Right lung (tissue), 10 donors: ENCODE measurements around the gene CAPN3. TPM values are rescaled to one million over a fixed set of nuclear protein-coding genes. Genes with fewer than 3 reads are reported as not detected.
"Not testable (repeated sequence)": the region's sequence is repeated elsewhere in the genome, so short reads cannot be mapped to it uniquely, and the experiment has no call there.

Experiments used
- DNase-seq, 2 donors: peaks; one replicate each; pipeline ENCODE4 v3.0.0-alpha.2; 2013
- long read RNA-seq, 8 donors: transcript quantifications; one replicate each; lab custom pipeline, GENCODE V29; 2026
- polyA plus RNA-seq, 5 donors: library from polyadenylated mRNA; unstranded; fragments of 120-200 nt; gene quantifications; one replicate each; pipeline versions ENCODE4 v1.2.1 to v1.2.3, GENCODE V29; 2013; ENCODE audit warnings: inconsistent platforms in 1 of 5, low replicate concordance in 1 of 5; ENCODE audit not compliant: insufficient read length in 5 of 5, insufficient read depth in 1 of 5

Gene CAPN3
- polyA plus RNA-seq: 10 to 100 TPM; 12.5 to 30.3 (median 16.7) TPM
- long read RNA-seq, donor 1, partial matches to known transcripts: 0 of 1 reads
- long read RNA-seq, donor 1, other reads (novel, unspliced or antisense): 0 of 1 reads
- long read RNA-seq, donor 2: 0 reads
- long read RNA-seq, donor 3: 0 reads
- long read RNA-seq, donor 4: 0 reads
- long read RNA-seq, donor 5: 0 reads
- long read RNA-seq, donor 6: 0 reads
- long read RNA-seq, donor 7: 0 reads
- long read RNA-seq, donor 8, partial matches to known transcripts: 0 of 1 reads
- long read RNA-seq, donor 8, other reads (novel, unspliced or antisense): 0 of 1 reads

DNA sequence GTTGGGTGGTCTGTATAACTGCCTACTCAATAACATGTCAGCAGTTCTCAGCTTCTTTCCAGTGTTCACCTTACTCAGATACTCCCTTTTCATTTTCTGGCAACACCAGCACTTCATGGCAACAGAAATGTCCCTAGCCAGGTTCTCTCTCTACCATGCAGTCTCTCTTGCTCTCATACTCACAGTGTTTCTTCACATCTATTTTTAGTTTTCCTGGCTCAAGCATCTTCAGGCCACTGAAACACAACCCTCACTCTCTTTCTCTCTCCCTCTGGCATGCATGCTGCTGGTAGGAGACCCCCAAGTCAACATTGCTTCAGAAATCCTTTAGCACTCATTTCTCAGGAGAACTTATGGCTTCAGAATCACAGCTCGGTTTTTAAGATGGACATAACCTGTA lies at the start of gene CAPN3:
Gene CAPN3, plus strand, starts transcription at position 253 of the 400 bp plus-strand sequence. CDS start 305 bp downstream, outside the sequence.
- no peak for DNase-seq

DNA sequence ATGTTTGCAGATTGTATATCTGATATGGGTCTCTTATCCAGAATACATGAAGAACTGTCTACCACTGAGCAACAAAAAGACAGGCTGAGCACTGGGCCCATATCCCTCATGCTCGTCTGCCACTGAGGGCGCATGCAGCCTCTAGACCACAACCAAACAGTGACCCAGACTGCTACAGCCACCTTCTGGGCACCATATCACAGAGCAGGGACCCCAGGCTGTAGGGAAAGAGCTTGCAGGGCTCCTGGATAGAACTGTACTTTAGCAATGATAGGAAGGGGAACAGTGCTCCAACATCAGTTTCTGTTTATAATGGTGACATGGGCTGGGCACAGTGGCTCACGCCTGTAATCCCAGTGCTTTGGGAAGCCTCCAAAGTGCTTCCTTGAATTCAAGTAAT lies 45.8 kb upstream of the CAPN3 start:
- DNase-seq: no peak

DNA sequence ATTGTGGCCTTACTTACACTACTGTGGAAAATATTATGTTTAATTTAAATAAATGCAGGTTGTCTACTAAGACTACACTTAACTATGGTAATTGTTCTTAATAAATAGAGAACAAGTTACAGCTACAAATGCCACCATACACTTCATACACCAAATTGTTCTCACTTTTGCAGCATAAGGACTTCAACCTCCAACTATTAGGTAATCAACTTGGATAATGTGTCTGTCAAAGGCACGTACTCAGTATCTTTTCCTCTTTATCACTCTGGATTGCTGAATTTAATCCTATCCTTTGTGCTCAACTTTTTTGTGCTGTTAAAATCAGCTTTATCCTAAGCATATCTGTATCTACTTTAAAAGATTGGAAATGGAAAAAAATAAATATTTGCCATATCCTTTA lies 44.5 kb upstream of the CAPN3 start:
- no peak for DNase-seq

DNA sequence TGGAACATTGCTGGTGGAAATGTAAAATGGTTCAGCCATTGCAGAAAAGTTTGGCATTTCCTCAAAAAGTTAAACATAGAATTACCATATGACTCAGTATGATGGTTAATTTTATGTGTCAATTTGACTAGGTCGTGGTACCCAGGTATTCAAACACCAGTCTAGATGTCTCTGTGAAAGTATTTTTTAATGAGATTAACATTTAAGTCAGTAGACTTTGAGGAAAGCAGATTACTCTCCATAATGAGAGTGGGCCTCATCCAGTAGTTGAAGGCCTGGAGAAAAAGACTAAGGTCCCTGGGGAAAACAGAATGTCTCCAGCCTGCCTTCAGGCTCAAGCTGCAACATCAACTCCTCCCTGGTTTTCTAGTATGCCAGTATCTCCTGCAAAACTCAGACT lies 43.8 kb upstream of the CAPN3 start:
- DNase-seq: no peak

DNA sequence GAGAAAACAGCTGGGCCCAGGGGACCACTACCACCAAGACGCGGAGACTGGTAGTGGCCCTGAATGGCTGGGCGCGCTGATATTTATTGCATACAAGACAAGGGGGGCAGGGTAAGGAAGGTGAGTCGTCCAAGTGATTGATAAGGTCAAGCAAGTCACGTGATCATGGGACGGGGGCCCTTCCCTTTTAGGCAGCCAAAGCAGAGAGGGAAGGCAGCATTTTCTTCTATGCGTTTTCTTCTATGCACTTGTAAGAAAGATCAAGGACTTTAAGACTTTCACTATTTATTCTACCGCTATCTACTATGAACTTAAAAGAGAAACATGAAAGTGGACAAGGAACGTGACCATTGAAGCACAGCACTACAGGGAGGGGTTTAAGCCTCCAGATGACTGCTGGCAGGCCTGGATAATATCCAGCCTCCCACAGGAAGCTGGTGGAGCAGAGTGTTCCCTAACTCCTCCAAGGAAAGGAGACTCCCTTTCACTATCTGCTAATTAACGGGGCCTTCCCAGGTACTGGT lies 43.0 kb upstream of the CAPN3 start:
- peak; percentile 0 to 3 for DNase-seq

DNA sequence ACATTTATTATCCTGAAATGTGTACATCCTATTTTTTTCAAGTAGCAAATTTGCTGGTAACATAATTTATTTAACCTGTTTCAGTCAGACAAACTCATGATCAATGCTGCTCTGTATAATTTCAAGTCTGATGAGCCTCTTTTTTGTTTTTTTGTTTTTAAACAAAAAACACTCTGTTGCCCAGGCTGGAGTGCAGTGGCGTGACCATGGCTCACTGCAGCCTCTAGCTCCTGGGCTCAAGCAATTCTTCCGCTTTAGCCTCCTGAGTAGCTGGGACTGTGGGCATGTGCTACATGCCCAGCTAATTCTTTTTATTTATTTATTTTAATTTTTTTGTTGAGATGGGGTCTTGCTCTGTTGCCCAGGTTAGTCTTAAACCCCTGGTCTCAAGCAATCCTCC lies 40.1 kb upstream of the CAPN3 start:
- no peak for DNase-seq

DNA sequence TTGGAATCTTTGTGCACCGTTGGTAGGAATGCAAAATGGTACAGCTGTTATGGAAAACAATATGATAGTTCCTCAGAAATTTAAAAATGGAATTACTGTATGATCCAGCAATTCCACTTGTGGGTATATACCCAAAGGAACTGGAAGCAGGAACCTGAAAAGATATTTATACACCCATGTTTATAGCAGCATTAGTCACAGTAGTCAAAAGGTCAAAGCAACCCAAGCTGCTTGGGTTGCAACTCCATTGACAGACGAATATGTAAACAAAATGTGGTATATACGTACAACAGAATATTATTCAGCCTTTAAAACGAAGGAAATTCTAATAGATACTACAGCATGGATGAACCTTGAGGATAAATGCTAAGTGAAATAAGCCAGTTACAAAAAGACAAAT lies 35.0 kb upstream of the CAPN3 start:
- no peak for DNase-seq

DNA sequence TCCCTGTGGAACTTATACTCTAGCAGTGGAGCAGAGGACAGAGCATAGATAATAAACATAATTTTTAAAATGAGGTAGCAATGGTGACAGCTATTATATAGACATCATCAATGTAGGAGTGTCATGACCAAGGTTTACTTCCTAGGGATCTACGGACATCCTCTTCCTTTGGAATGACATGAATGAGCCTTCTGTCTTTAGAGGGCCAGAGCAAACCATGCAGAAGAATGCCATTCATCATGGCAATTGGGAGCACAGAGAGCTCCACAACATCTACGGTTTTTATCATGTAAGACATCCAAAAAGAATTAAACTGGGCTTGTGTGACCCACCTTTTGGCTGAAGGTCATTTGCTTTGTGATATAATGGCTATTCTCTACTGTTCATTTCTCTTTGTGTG lies 30.1 kb upstream of the CAPN3 start:
- no peak for DNase-seq

DNA sequence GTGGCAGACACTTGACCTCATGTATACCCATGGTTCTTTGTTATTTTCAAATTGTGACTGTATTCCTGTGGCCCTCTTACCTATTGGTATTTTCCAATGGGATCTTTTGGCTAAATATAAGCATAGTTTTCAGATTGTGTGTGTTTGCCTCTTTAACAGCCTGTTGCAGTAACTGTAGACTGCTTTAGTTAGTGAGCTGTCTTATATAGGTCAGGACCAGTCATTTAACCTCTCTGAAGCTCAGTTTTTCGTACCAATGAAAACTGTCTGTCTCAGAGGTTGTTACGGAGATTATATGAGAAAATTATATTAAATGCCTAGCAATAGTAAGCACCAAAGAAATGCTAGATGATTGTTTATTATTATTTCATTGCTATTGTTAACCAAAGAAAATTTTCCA lies 29.3 kb upstream of the CAPN3 start:
- no peak for DNase-seq

DNA sequence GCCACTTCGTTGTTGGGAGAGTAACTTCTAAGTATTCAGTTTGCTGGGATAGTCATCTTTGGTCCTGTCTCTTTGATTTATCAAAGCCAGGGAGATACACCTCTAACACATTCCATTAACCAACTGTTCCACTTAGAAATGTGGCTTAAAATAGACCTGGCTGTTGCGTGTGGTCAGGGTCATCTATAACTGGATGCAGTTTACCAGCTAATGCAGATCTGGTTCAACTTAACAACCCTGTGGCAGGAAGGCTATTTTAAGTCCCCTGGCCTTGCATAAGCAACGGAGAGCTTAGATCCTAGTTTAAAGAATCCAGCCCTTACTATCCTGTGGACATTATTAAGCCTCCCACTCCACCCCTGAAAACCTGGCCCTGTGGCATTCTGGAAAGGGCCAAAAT lies 28.1 kb upstream of the CAPN3 start:
- DNase-seq: no peak

DNA sequence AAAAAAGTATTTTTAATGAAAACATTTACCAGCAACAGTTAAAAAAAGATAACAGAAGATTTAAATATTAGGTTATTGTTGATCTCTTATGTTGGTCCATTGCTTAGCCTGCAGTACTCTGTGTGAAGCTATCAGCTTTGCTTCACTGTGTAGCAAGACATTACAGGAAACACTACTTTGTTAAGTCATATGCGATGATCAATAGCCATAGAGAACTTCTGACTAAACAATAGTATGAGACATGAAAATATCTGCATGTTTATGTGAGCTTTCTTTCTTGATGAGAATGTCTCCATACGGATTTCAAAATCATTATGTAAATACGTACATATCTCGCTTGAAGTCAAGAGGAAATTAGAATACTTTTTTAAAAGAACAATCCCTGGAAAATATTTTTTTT lies 27.0 kb upstream of the CAPN3 start:
- no peak for DNase-seq

DNA sequence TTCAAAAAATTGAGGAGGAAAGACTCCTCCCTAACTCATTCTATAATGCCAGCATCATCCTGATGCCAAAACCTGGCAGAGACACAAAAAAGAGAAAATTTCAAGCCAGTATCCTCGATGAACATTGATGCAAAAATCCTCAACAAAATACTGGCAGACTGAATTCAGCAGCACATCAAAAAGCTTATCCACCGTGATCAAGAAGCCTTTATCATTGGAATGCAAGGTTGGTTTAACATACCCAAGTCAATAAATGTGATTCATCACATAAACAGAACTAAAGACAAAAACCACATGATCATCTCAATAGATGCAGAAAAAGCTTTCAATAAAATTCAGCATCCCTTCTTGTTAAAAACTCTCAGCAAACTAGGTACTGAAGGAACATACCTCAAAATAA lies 24.2 kb upstream of the CAPN3 start:
- no peak for DNase-seq

DNA sequence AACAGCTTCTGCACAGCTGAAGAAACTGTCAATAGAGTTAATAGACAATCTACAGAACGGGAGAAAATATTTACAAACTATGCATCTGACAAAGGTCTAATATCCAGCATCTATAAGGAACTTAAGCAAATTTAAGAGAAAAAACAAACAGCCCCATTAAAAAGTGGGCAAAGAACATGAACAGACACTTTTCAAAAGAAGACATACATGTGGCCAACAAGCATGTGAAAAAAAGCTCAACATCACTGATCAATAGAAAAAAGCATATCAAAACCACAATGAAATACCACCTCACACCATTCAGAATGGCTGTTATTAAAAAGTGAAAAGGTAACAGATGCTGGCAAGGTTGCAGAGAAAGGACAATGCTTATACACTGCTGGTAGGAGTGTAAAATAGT lies 22.7 kb upstream of the CAPN3 start:
- not testable (repeated sequence) for DNase-seq

DNA sequence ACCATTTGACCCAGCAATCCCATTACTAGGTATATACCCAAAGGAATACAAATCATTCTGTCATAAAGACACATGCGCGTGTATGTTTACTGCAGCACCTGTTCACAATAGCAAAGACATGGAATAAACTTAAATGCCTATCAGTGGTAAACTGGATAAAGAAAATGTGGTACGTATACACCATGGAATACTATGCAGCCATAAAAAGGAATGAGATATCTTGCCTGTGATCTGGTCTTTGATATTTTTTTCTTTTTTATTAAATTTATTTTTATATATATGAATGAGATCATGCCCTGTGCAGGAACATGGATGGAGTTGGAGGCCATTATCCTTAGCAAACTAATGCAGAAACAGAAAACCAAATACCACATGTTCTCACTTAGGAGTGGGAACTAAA lies 22.2 kb upstream of the CAPN3 start:
- not testable (repeated sequence) for DNase-seq

DNA sequence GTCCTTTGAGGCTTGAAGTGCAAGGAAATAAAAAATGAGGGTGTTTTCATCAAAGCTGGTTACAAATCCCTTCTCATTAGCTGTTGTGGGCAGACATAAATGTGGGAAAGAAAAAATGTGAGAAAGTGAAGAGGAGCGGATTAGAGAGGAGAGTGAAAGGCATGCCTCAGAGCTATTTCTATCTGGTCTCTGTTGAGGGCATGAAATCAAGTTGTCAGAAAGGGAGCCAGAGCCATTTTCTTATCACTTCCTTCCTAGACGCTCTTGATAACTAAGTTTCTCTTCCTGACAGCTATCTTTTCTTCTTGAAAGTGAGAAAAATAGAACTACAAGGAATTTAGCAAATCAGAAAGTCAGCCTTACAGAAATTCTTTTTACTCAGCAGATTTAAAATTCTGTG lies 20.8 kb upstream of the CAPN3 start:
- no peak for DNase-seq

DNA sequence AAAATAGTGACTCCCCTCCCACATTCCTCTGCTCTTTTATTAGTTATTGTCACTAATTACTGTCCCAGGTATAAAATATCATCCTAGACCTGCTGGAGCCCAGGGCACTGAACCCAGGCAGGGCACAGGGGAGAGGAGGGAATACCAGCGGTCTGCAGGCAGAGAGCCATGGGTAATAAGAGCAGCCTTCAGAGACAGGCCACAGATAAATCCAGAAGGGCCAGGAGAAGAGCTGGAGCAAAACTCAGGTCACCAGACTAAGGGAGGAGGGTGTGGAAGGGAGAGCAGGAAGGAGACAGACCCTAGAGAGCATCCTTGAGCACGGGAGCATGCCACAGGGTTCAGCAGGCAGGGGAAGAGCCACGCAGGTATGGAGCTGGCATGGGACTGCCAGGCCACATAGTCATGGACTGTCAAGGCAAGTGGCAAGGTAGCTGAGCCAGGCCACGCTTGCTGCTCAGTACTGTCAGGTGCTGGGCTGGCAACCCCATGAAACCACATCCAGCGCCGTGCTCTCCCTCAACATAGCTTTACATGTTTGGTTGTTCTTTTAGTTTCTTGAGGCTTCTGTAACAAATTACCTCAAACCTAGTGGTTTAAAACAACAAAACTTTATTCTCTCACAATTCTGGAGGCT lies 15.6 kb upstream of the CAPN3 start:
- DNase-seq: no peak

DNA sequence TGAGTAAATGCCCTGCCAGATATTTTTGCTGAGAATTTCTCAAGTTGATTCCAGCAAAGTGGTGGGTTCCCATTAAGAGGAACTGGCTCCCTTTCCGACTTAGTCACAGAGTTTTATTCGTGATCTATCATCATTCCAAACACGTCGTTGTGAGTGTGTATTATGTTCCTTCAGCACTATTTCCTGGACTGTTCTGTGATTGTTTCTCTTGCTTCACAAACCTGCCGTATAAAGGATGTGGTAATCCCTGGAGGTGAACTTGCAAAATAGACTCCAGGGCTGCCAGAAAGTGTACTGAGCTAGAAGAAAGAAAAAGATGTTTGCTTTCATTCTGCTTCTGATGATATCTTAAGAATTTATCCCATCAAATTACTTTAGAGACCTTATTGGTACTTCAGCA lies 14.5 kb upstream of the CAPN3 start:
- DNase-seq: no peak

DNA sequence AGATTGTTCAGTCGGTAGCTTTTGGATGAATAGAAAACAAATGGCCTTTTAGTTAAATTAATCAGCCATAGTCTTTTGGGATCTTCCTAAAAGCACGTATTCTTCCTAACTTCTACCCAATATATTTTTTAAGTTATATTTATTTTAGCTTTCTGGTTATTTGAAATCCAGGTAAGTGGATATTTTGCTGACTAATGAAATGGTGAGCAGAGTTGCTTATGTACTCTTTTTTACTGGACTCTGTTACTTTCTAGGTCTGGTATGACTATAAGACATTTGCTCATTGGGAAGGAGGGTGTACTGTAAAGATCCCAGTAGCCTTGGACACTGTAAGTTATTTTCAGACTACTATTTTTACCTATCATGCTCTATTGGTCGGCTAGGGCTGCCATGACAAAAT lies 13.8 kb upstream of the CAPN3 start:
- no peak for DNase-seq

DNA sequence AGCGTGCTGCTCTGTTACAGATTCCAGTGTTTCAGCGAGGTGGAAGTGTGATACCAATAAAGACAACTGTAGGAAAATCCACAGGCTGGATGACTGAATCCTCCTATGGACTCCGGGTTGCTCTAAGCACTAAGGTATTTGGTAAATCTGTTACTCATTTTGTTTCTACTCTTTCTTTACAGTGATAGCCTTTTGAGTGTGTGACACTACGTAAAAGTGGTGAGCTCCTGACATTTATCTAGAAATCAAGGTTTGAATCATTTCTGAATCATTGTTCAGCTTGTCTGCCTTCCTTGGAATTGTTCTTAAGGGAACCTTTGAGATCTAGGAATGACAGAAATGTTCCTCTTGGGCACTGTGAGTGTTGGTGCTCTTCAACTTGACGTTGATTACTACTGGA lies 11.2 kb upstream of the CAPN3 start:
- no peak for DNase-seq

DNA sequence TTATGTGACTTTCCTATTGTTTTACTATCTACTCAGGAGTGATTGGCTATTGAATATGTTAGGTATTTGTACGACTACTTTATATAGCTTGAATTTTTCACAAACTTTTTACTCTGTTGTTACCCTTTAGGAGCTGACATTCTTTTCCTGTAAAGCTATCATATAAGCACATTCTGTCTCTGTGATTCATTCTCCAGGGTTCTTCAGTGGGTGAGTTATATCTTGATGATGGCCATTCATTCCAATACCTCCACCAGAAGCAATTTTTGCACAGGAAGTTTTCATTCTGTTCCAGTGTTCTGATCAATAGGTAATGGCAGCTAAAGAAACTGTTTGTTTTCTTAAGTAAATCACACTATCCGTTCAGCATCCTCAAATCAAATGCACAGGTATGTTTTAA lies 10.1 kb upstream of the CAPN3 start:
- DNase-seq: no peak

DNA sequence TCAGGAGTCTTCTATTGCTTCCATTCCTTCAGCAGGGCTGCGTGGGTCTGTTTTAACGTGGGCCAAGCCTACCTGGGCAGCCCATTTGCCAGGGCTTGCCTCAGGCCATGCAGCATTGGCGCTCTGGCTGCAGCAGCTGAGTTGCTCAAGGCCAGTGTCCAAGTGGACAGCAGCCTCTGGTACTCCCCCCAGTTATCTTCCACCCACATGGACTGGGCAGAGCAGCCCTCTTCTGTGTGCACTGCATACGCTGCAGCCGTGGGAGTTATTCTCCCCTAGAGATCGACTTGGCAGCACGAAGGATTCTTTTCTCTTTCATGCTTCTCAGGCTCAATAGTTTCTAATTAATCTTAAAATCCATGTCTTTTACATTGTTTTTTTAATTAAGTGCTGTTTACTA lies 6.9 kb upstream of the CAPN3 start:
- DNase-seq: no peak

DNA sequence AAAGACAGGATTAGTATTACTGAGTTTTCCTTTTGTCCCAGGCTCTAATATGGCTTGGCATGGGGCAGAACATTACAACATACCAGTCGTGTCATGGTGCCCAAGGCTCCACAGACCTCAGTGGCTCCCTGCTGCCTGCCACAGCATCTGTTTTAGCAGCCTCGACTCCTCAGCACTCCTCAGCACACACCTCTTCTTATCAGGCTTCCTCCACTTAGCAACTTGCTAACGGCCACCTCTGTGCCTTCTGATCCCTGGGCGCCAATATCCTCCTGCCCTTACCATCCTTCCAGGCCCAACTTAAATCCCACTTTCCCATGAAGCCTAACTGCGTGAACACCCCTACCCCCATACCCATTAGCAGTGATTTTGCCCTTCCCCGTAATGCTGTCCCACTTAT lies 6.2 kb upstream of the CAPN3 start:
- no peak for DNase-seq

DNA sequence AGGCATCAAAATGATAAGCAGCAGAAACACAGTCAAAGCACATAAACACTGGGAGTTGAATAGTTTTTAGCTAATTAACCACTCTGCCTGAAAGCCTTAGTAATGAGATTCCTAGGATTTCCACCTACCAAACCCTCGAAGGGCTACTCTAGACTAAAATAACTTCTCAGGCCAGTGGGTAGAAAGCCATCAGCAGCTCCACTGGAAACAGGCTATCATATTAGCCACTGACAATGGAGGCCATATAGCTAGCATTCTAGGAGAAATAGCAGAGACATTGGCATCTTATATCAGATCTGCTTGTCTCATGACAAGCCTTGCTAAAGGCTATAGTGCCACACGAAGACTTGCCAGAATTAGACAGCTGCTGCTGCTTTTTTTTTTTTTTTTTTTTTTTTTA lies 4.5 kb upstream of the CAPN3 start:
- DNase-seq: no peak

DNA sequence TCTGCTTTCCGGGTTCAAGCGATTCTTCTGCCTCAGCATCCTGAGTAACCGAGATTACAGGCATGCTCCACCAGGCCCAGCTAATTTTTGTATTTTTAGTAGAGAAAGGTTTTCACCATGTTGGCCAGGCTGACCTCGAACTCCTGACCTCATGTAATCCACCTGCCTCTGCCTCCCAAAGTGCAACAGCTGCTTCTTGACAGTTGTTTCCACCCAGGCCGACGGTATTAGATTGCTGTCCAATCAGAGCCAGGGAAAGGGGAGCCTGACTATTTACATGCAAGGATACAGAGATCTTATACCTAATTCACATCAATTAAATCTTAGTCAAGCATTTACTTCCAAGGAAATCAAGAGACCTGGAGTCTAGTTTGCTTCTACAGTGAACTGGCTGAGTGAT lies 4.0 kb upstream of the CAPN3 start:
- no peak for DNase-seq
